GM12864 (cell line): ENCODE data around the gene FLRT2.

ENCODE experiments used
- DNase-seq: peaks from one replicate; pipeline ENCODE4 v3.0.0-alpha.2; 2011; ENCODE audit warnings: low read depth
- H3K4me3 ChIP-seq: 2 replicates; pipeline ENCODE4 v1.5.1; 2011; ENCODE audit warnings: mild to moderate bottlenecking, low read depth, low read length, control low read depth
- TF ChIP-seq, protein P1 (sequence below): IDR thresholded peaks from 2 replicates; pipeline ENCODE4 v1.5.1; 2011; ENCODE audit warnings: low read depth, mild to moderate bottlenecking, moderate library complexity, low read length, control low read depth, inconsistent platforms; ENCODE audit errors: missing control alignments

The FLRT2 gene

GRCh38 chr14:85587151-85587711, 57.3 kb downstream of the FLRT2 start:
- no peak for DNase-seq
- TF ChIP-seq, protein P1, sequence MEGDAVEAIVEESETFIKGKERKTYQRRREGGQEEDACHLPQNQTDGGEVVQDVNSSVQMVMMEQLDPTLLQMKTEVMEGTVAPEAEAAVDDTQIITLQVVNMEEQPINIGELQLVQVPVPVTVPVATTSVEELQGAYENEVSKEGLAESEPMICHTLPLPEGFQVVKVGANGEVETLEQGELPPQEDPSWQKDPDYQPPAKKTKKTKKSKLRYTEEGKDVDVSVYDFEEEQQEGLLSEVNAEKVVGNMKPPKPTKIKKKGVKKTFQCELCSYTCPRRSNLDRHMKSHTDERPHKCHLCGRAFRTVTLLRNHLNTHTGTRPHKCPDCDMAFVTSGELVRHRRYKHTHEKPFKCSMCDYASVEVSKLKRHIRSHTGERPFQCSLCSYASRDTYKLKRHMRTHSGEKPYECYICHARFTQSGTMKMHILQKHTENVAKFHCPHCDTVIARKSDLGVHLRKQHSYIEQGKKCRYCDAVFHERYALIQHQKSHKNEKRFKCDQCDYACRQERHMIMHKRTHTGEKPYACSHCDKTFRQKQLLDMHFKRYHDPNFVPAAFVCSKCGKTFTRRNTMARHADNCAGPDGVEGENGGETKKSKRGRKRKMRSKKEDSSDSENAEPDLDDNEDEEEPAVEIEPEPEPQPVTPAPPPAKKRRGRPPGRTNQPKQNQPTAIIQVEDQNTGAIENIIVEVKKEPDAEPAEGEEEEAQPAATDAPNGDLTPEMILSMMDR = no peak
- no peak overlapping the region for H3K4me3 ChIP-seq

DNA sequence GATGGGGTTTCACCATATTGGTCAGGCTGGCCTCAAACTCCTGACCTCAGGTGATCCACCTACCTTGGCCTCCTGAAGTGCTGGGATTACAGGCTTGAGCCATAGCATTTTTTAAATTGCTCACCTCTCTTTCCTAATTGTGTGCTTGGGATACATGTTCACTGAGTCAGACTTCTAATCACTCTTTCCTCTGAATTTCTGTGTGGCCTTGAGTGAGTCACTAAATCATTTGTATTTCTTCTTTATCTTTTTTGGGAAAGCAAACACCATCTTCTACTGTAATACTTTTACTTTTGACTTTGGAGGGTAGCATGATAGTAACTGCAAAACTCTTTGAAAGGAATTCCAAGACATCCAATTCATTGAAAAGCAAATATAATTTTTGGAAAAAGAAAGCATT, 60.8 kb downstream of the FLRT2 start:
- no peak for DNase-seq
- TF ChIP-seq, protein P1 = no peak
- H3K4me3 ChIP-seq = no peak overlapping the region

DNA sequence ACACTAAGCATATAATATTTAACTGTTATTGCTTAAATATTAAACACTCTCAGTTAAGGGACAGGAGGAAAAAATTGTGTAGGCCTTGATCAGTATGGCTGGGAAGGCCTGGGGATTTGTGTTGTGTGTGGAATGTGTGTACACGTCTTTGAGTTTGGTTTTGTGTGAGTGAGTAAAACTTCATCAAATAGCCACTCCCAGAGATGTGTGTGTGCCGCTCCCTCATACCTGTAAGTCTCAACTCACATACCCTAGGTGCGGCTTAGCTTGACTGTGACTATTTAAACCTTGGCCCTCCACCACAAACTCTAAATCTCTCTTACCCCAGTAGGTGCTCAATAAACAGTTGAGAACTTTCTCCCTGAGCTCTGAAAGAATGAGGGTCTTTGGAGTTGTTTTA, 64.3 kb downstream of the FLRT2 start:
- TF ChIP-seq, protein P1 = no peak
- H3K4me3 ChIP-seq = no peak overlapping the region
- DNase-seq = no peak

- TF ChIP-seq, protein P1 = no peak
- H3K4me3 ChIP-seq = no peak overlapping the region
- no peak for DNase-seq
Observed at GRCh38 chr14:85595981-85596380, 66.0 kb downstream of the FLRT2 start.

DNA sequence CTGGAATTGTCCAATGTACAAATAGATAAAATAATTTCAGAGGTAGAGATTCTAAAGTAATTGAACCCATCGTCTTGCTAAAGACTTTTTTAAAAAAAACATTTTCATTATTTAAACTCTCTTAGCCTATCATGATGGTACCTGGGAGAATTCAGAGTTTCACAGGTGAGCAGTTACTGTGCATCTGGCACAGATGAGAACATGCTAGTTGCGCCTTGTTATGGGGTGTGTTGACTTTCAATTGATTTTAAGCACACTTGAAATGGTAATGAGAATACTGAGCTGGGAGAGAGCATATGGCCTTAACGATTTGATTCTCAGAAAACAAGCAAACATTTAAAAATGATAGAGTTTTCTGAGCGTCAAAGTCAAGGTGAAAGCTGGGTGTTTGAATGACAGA, 66.6 kb downstream of the FLRT2 start:
- DNase-seq = no peak
- TF ChIP-seq, protein P1 = no peak
- H3K4me3 ChIP-seq = no peak overlapping the region

- no peak for DNase-seq
- no peak overlapping the region for H3K4me3 ChIP-seq
- TF ChIP-seq, protein P1 = no peak
Observed at GRCh38 chr14:85597701-85598100, 67.8 kb downstream of the FLRT2 start.

GRCh38 chr14:85599939-85600338, 70.0 kb downstream of the FLRT2 start:
- no peak for DNase-seq

More at GRCh38 chr14:85599939-85600338, 70.0 kb downstream of the FLRT2 start:
- no peak overlapping the region for H3K4me3 ChIP-seq
- TF ChIP-seq, protein P1 = no peak
